Liver (tissue), 9 donors: ENCODE data around the gene SSR3. TPM values are rescaled to one million over a fixed set of nuclear protein-coding genes. Genes with fewer than 3 reads are reported as not detected.

Source experiments
- DNase-seq: peaks from one replicate; pipeline ENCODE4 v3.0.0-alpha.2; 2017; ENCODE audit warnings: low spot score
- H3K27ac ChIP-seq, 2 donors: one replicate each; pipeline ENCODE4 v1.7.0; 2013; ENCODE audit warnings: inconsistent platforms in 2 of 2, low read length in 2 of 2, control low read depth in 1 of 2, low read depth in 1 of 2, mild to moderate bottlenecking in 1 of 2
- H3K27me3 ChIP-seq, 4 donors: one replicate each; pipeline versions ENCODE4 v1.6.1 to v1.7.0; 2013; ENCODE audit warnings: low read length in 3 of 4, inconsistent platforms in 1 of 4, mild to moderate bottlenecking in 1 of 4, moderate library complexity in 1 of 4; ENCODE audit not compliant: control insufficient read depth in 4 of 4, insufficient read depth in 4 of 4
- H3K36me3 ChIP-seq, 4 donors: one replicate each; pipeline versions ENCODE4 v1.6.1 to v1.7.0; 2013; ENCODE audit warnings: low read length in 3 of 4, mild to moderate bottlenecking in 3 of 4, low read depth in 1 of 4, moderate library complexity in 1 of 4; ENCODE audit not compliant: control insufficient read depth in 4 of 4, insufficient read depth in 3 of 4
- H3K4me1 ChIP-seq, 4 donors: one replicate each; pipeline versions ENCODE4 v1.6.1 to v1.7.0; 2013; ENCODE audit warnings: low read length in 3 of 4, mild to moderate bottlenecking in 3 of 4, moderate library complexity in 1 of 4; ENCODE audit not compliant: control insufficient read depth in 4 of 4, insufficient read depth in 4 of 4
- H3K4me3 ChIP-seq, 3 donors: one replicate each; pipeline versions ENCODE4 v1.6.1 to v1.7.0; 2013; ENCODE audit warnings: low read length in 3 of 3, control low read depth in 1 of 3, low read depth in 1 of 3, mild to moderate bottlenecking in 1 of 3
- H3K9ac ChIP-seq, 2 donors: one replicate each; pipeline ENCODE4 v1.7.0; 2013; ENCODE audit warnings: low read length in 2 of 2, mild to moderate bottlenecking in 2 of 2, moderate library complexity in 2 of 2, control low read depth in 1 of 2, low read depth in 1 of 2
- H3K9me3 ChIP-seq, 4 donors: one replicate each; pipeline versions ENCODE4 v1.6.1 to v1.7.0; 2013; ENCODE audit warnings: low read length in 3 of 4; ENCODE audit not compliant: control insufficient read depth in 4 of 4
- EGR1 ChIP-seq, 2 donors: IDR thresholded peaks; 2 replicates each; pipeline ENCODE4 v1.6.1; 2016 to 2018; ENCODE audit warnings: antibody characterized with exemption in 2 of 2, low read depth in 2 of 2
- GABPA ChIP-seq, 2 donors: IDR thresholded peaks in 1 of 2; conservative IDR thresholded peaks in 1 of 2; 2 replicates each; pipeline ENCODE4 v1.6.1; 2016; ENCODE audit warnings: antibody characterized with exemption in 2 of 2, mild to moderate bottlenecking in 1 of 2, moderate library complexity in 1 of 2
- HNF4G ChIP-seq: IDR thresholded peaks from 2 replicates; pipeline ENCODE4 v1.6.1; 2016; ENCODE audit warnings: antibody characterized with exemption
- MAX ChIP-seq: IDR thresholded peaks from 2 replicates; pipeline ENCODE4 v1.6.1; 2016; ENCODE audit warnings: antibody characterized with exemption
- NR2F2 ChIP-seq: IDR thresholded peaks from 2 replicates; pipeline ENCODE4 v1.6.1; 2016; ENCODE audit warnings: antibody characterized with exemption
- RAD21 ChIP-seq, 2 donors: IDR thresholded peaks; 2 replicates each; pipeline ENCODE4 v1.6.1; 2016; ENCODE audit warnings: antibody characterized with exemption in 2 of 2, mild to moderate bottlenecking in 2 of 2
- REST ChIP-seq: IDR thresholded peaks from 2 replicates; pipeline ENCODE4 v1.6.1; 2016; ENCODE audit warnings: antibody characterized with exemption, mild to moderate bottlenecking
- SP1 ChIP-seq: IDR thresholded peaks from 2 replicates; pipeline ENCODE4 v1.6.1; 2018; ENCODE audit warnings: antibody characterized with exemption, mild to moderate bottlenecking
- TAF1 ChIP-seq: conservative IDR thresholded peaks from 2 replicates; pipeline ENCODE4 v1.6.1; 2016; ENCODE audit warnings: antibody characterized with exemption, mild to moderate bottlenecking
- WGBS: extraction: QIAGEN DNeasy Blood & Tissue Kit; methylation state at CpG from one replicate; pipeline ENCODE4 v1.1.7; 2013; 5-methylcytosine and 5-hydroxymethylcytosine counted together
- polyA plus RNA-seq, 2 donors: library from polyadenylated mRNA; stranded (reverse) in 1 of 2; unstranded in 1 of 2; fragments of 200-250 nt in 1 of 2; fragments of >200 nt in 1 of 2; fragmentation: Nextera tagmentation in 1 of 2; extraction: Ambion mirVana in 1 of 2; gene quantifications; one replicate each; pipeline versions ENCODE4 v1.2.1 to v1.2.3, GENCODE V29; 2013 to 2015
- total RNA-seq, 2 donors: library from RNA; depleted of rRNA; stranded (reverse); fragments of >200 nt; gene quantifications; one replicate each; pipeline ENCODE4 v1.2.3, GENCODE V29; 2014
- TF ChIP-seq, protein P1 (sequence below): IDR thresholded peaks from 2 replicates; pipeline ENCODE4 v1.6.1; 2016; ENCODE audit warnings: antibody characterized with exemption
- TF ChIP-seq, protein P2 (sequence below): fragments of 150-350 bp; IDR thresholded peaks from 2 replicates; pipeline ENCODE4 v1.5.1; 2017; ENCODE audit warnings: improper control_type of control experiment, low read depth, low read length; ENCODE audit not compliant: missing input control
- TF ChIP-seq, protein P3 (sequence below): IDR thresholded peaks from 2 replicates; pipeline ENCODE4 v1.6.1; 2016; ENCODE audit warnings: antibody characterized with exemption
- donor health status: healthy.
- donor health status: healthy.
- donor health status: healthy.
- donor health status: healthy.
- donor health status: healthy.

The SSR3 gene
- total and polyA plus RNA-seq, 4 donors: 63.7 to 168 (median 115) TPM

- TF ChIP-seq REST (no peak), HNF4G (no peak), GABPA (IDR thresholded peaks at IDR 0.05 in 1 of 2, conservative IDR thresholded peaks at IDR 0.05 in 1 of 2) (no peak)
- TF ChIP-seq, protein P1, sequence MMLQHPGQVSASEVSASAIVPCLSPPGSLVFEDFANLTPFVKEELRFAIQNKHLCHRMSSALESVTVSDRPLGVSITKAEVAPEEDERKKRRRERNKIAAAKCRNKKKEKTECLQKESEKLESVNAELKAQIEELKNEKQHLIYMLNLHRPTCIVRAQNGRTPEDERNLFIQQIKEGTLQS: no peak
These were observed 28.6 kb upstream of the SSR3 start (continued) for GRCh38 chr3:156583469-156583868.

GRCh38 chr3:156582532-156583183, 27.7 kb upstream of the SSR3 start:
- no peak for DNase-seq
- Histone ChIP-seq H3K36me3 (no peaks in the 10 kb centered on the region), H3K9ac (no peak overlapping the region), H3K4me1 (peaks cover 0 to 5% (median 0%) of the 10 kb centered on the region in 4 donors), H3K4me3 (no peak overlapping the region), H3K27ac (no peak overlapping the region), H3K9me3 (no peaks in the 10 kb centered on the region), H3K27me3 (no peaks in the 10 kb centered on the region)
- 92% methylated on average over 4 of the region's 4 CpGs for WGBS
- no peak for TF ChIP-seq TAF1
- TF ChIP-seq RAD21 (IDR thresholded peaks at IDR 0.05): no peak
- no peak for TF ChIP-seq NR2F2
- TF ChIP-seq, protein P2, sequence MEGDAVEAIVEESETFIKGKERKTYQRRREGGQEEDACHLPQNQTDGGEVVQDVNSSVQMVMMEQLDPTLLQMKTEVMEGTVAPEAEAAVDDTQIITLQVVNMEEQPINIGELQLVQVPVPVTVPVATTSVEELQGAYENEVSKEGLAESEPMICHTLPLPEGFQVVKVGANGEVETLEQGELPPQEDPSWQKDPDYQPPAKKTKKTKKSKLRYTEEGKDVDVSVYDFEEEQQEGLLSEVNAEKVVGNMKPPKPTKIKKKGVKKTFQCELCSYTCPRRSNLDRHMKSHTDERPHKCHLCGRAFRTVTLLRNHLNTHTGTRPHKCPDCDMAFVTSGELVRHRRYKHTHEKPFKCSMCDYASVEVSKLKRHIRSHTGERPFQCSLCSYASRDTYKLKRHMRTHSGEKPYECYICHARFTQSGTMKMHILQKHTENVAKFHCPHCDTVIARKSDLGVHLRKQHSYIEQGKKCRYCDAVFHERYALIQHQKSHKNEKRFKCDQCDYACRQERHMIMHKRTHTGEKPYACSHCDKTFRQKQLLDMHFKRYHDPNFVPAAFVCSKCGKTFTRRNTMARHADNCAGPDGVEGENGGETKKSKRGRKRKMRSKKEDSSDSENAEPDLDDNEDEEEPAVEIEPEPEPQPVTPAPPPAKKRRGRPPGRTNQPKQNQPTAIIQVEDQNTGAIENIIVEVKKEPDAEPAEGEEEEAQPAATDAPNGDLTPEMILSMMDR: no peak
- TF ChIP-seq, protein P3, sequence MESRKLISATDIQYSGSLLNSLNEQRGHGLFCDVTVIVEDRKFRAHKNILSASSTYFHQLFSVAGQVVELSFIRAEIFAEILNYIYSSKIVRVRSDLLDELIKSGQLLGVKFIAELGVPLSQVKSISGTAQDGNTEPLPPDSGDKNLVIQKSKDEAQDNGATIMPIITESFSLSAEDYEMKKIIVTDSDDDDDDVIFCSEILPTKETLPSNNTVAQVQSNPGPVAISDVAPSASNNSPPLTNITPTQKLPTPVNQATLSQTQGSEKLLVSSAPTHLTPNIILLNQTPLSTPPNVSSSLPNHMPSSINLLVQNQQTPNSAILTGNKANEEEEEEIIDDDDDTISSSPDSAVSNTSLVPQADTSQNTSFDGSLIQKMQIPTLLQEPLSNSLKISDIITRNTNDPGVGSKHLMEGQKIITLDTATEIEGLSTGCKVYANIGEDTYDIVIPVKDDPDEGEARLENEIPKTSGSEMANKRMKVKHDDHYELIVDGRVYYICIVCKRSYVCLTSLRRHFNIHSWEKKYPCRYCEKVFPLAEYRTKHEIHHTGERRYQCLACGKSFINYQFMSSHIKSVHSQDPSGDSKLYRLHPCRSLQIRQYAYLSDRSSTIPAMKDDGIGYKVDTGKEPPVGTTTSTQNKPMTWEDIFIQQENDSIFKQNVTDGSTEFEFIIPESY: no peak
- TF ChIP-seq EGR1 (IDR thresholded peaks at IDR 0.05; ENCODE audit: low read depth in 2 of 2): no peak
- TF ChIP-seq SP1: no peak
- no peak for TF ChIP-seq REST
- TF ChIP-seq MAX: no peak
- no peak for TF ChIP-seq GABPA (IDR thresholded peaks at IDR 0.05 in 1 of 2, conservative IDR thresholded peaks at IDR 0.05 in 1 of 2)
